WTC11 (cell line): Measurements from ENCODE around the gene UCK1. TPM values are rescaled to one million over a fixed set of nuclear protein-coding genes. Genes with fewer than 3 reads are reported as not detected.

Source experiments
- ETV6 ChIP-seq: sonication (generic); formaldehyde crosslinking; IDR thresholded peaks from 2 replicates; pipeline ENCODE4 v1.8.1; 2022; ENCODE audit warnings: mild to moderate bottlenecking, missing genetic modification reagents
- ZNF281 ChIP-seq: sonication (generic); formaldehyde crosslinking; IDR thresholded peaks from 2 replicates; pipeline ENCODE4 v1.8.0; 2023; ENCODE audit warnings: mild to moderate bottlenecking, missing genetic modification reagents
- ZNF532 ChIP-seq: fragments of 250-450 bp; sonication (Bioruptor Pico); IDR thresholded peaks from 2 replicates; pipeline ENCODE4 v1.9.0; 2021; ENCODE audit warnings: mild to moderate bottlenecking, borderline replicate concordance
- total RNA-seq: library from RNA; stranded (reverse); gene quantifications from 3 replicates; pipeline ENCODE4 v1.2.3, GENCODE V29; 2021

The UCK1 gene
- total RNA-seq, 1 experiment from 2014 or later, result 29.6 TPM

GRCh38 chr9:131473891-131474290 is 57.2 kb downstream of the UCK1 start (continued):
- TF ChIP-seq ZNF281, result no peak
- no peak for TF ChIP-seq ETV6
- TF ChIP-seq ZNF532 (CRISPR knock-in tag), result no peak

Other genes with a start within 250 kb of the UCK1 start
- gene PLPP7, start 241.5 kb downstream of the UCK1 start, total RNA-seq, result 4.2 to 4.9 TPM (median 4.7 TPM) in 3 replicates
- 272 to 314 TPM (median 311 TPM) in 3 replicates for gene PRRC2B, start 137.2 kb downstream of the UCK1 start, total RNA-seq
- gene POMT1, start 28.3 kb downstream of the UCK1 start, total RNA-seq, result 35.2 to 36.4 TPM (median 36.2 TPM) in 3 replicates
- gene PRRT1B, start 14.3 kb upstream of the UCK1 start, total RNA-seq, result 0.48 to 1.2 TPM (median 0.78 TPM) in 3 replicates
- 57.9 to 66.2 TPM (median 65.7 TPM) in 3 replicates for gene RAPGEF1, start 208.8 kb upstream of the UCK1 start, total RNA-seq